GM23338 (cell line): Measurements from ENCODE around the gene PLCH2. TPM values are rescaled to one million over a fixed set of nuclear protein-coding genes. Genes with fewer than 3 reads are reported as not detected.

Experiments
- ATAC-seq: fragments of 200-7000 bp; cut with Tn5 transposase; 3 replicates; pipeline ENCODE4 v1.9.1; 2020
- DNase-seq: peaks from one replicate; pipeline ENCODE4 v3.0.0-alpha.2; 2015; ENCODE audit warnings: low spot score
- H2AFZ ChIP-seq: fragments of 200-600 bp; sonication (generic); 2 replicates; pipeline ENCODE4 v1.8.0; 2016; ENCODE audit warnings: antibody characterized with exemption, mild to moderate bottlenecking, moderate library complexity
- H3F3A ChIP-seq: fragments of 200-600 bp; sonication (generic); replicated peaks from 2 replicates; pipeline ENCODE4 v1.8.0; 2017; ENCODE audit warnings: antibody characterized with exemption, mixed run types, low read depth
- H3K27ac ChIP-seq: fragments of 200-600 bp; sonication (generic); 2 replicates; pipeline ENCODE4 v1.6.1; 2016; ENCODE audit warnings: low read depth
- H3K27me3 ChIP-seq: fragments of 200-600 bp; sonication (generic); 2 replicates; pipeline ENCODE4 v1.8.0; 2016; ENCODE audit warnings: mild to moderate bottlenecking, mixed run types, moderate library complexity; ENCODE audit not compliant: insufficient read depth
- H3K36me3 ChIP-seq: fragments of 200-600 bp; sonication (generic); 2 replicates; pipeline ENCODE4 v1.8.0; 2016; ENCODE audit warnings: mild to moderate bottlenecking; ENCODE audit not compliant: insufficient read depth
- H3K4me1 ChIP-seq: fragments of 200-600 bp; sonication (generic); 2 replicates; pipeline ENCODE4 v1.8.0; 2016; ENCODE audit warnings: mild to moderate bottlenecking, moderate library complexity; ENCODE audit not compliant: insufficient read depth
- H3K4me2 ChIP-seq: fragments of 200-600 bp; sonication (generic); 2 replicates; pipeline ENCODE4 v1.7.1; 2017; ENCODE audit warnings: mixed run types
- H3K4me3 ChIP-seq: fragments of 200-600 bp; sonication (generic); 2 replicates; pipeline ENCODE4 v1.6.1; 2016; ENCODE audit warnings: mixed run types
- H3K79me2 ChIP-seq: fragments of 200-600 bp; sonication (generic); replicated peaks from 2 replicates; pipeline ENCODE4 v1.8.0; 2017; ENCODE audit warnings: mild to moderate bottlenecking; ENCODE audit not compliant: insufficient read depth
- H3K9me2 ChIP-seq: fragments of 200-600 bp; sonication (generic); 2 replicates; pipeline ENCODE4 v1.8.0; 2017; ENCODE audit not compliant: insufficient read depth
- H4K20me1 ChIP-seq: fragments of 200-600 bp; sonication (generic); replicated peaks from 2 replicates; pipeline ENCODE4 v1.8.0; 2017; ENCODE audit warnings: mild to moderate bottlenecking; ENCODE audit not compliant: insufficient read depth
- H3K27ac Mint-ChIP-seq: 2 replicates; pipeline ENCODE4 v1.8.0; 2020; ENCODE audit warnings: inconsistent platforms, mild to moderate bottlenecking, moderate library complexity, mixed read lengths
- H3K27me3 Mint-ChIP-seq: 3 replicates; pipeline ENCODE4 v1.8.0; 2022; ENCODE audit warnings: low read depth, mild to moderate bottlenecking, moderate library complexity, mixed read lengths, inconsistent platforms; ENCODE audit not compliant: insufficient read depth, poor library complexity
- H3K36me3 Mint-ChIP-seq: 3 replicates; pipeline ENCODE4 v1.8.0; 2021; ENCODE audit warnings: low read depth, mild to moderate bottlenecking, inconsistent platforms, moderate library complexity, mixed read lengths
- H3K4me1 Mint-ChIP-seq: 3 replicates; pipeline ENCODE4 v1.8.0; 2020; ENCODE audit warnings: mild to moderate bottlenecking, inconsistent platforms, mixed read lengths
- H3K4me3 Mint-ChIP-seq: 3 replicates; pipeline ENCODE4 v1.8.0; 2021; ENCODE audit warnings: moderate library complexity, mild to moderate bottlenecking, inconsistent platforms, mixed read lengths
- H3K9me3 Mint-ChIP-seq: 3 replicates; pipeline ENCODE4 v1.8.0; 2020; ENCODE audit warnings: moderate library complexity, mild to moderate bottlenecking, inconsistent platforms, mixed read lengths
- polyA plus RNA-seq: library from polyadenylated mRNA; unstranded; fragments of >200 nt; fragmentation: Nextera tagmentation; extraction: Ambion mirVana; gene quantifications from 2 replicates; pipeline ENCODE4 v1.2.1, GENCODE V29; 2016
- total RNA-seq: library from RNA; depleted of rRNA; stranded (reverse); fragments of >200 nt; shearing (Covaris generic); gene quantifications from 2 replicates; pipeline ENCODE4 v1.2.3, GENCODE V29; 2014
- TF ChIP-seq, protein P1 (sequence below): fragments of 250-450 bp; sonication (Bioruptor Pico); IDR thresholded peaks from 2 replicates; pipeline ENCODE4 v1.5.0; 2020; ENCODE audit warnings: mild to moderate bottlenecking, moderate library complexity
- TF ChIP-seq, protein P2 (sequence below), 2 experiments: fragments of 200-600 bp in 1 of 2; sonication (generic) in 1 of 2; conservative IDR thresholded peaks; 2 replicates each; pipeline versions ENCODE4 v1.5.1 to v1.6.1; 2016 to 2017; ENCODE audit warnings: antibody characterized with exemption in 2 of 2, low read depth in 2 of 2, mild to moderate bottlenecking in 2 of 2, moderate library complexity in 1 of 2

Gene PLCH2
- total and polyA plus RNA-seq, 2 experiments from 2014 or later: 0.31 TPM; not detected in 1

DNA sequence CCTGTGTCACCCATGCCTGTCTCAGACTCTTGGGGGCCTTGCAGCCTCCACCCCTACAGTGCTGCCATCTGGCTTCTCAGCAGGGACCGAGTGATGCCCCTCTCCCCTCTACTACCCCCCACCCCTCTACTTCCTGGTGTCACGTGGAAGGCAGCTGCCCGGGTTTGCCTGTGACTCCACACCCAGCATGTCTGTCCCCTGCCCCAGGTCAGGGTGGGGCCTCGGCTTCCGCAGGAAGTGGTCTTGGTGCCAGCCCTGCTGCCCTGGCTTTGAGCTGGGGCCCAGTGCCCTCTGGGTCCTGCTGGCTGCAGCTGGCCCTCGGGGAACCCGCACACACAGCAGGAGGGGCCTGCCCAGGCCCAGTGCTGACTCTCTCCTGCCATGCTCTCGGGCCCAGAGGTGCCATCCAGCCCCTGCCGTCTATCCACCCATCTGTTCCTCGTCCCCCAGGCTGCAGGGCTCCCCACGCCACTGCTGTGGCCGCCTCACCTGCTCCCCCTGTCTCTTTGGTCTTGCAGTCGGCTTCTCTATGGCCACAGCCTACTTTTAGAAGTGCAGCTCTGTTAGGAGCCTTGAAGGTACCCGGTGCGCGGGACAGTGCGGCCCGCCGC is 24.0 kb downstream of the PLCH2 start:
- Mint-ChIP-seq H3K4me1 (no peaks in the 10 kb centered on the region), H3K36me3 (no peaks in the 10 kb centered on the region), H3K4me3 (no peak overlapping the region), H3K27me3 (peaks cover 15% of the 10 kb centered on the region), H3K9me3 (no peaks in the 10 kb centered on the region), H3K27ac (no peak overlapping the region)
- no peaks in the 10 kb centered on the region for H3F3A ChIP-seq
- H3K9me2 ChIP-seq: no peaks in the 10 kb centered on the region
- no peak overlapping the region for H2AFZ ChIP-seq
- no peaks in the 10 kb centered on the region for H3K27me3 ChIP-seq
- DNase-seq: no peak
- no peak overlapping the region for H3K4me2 ChIP-seq
- no peaks in the 10 kb centered on the region for H4K20me1 ChIP-seq
- TF ChIP-seq, protein P1, sequence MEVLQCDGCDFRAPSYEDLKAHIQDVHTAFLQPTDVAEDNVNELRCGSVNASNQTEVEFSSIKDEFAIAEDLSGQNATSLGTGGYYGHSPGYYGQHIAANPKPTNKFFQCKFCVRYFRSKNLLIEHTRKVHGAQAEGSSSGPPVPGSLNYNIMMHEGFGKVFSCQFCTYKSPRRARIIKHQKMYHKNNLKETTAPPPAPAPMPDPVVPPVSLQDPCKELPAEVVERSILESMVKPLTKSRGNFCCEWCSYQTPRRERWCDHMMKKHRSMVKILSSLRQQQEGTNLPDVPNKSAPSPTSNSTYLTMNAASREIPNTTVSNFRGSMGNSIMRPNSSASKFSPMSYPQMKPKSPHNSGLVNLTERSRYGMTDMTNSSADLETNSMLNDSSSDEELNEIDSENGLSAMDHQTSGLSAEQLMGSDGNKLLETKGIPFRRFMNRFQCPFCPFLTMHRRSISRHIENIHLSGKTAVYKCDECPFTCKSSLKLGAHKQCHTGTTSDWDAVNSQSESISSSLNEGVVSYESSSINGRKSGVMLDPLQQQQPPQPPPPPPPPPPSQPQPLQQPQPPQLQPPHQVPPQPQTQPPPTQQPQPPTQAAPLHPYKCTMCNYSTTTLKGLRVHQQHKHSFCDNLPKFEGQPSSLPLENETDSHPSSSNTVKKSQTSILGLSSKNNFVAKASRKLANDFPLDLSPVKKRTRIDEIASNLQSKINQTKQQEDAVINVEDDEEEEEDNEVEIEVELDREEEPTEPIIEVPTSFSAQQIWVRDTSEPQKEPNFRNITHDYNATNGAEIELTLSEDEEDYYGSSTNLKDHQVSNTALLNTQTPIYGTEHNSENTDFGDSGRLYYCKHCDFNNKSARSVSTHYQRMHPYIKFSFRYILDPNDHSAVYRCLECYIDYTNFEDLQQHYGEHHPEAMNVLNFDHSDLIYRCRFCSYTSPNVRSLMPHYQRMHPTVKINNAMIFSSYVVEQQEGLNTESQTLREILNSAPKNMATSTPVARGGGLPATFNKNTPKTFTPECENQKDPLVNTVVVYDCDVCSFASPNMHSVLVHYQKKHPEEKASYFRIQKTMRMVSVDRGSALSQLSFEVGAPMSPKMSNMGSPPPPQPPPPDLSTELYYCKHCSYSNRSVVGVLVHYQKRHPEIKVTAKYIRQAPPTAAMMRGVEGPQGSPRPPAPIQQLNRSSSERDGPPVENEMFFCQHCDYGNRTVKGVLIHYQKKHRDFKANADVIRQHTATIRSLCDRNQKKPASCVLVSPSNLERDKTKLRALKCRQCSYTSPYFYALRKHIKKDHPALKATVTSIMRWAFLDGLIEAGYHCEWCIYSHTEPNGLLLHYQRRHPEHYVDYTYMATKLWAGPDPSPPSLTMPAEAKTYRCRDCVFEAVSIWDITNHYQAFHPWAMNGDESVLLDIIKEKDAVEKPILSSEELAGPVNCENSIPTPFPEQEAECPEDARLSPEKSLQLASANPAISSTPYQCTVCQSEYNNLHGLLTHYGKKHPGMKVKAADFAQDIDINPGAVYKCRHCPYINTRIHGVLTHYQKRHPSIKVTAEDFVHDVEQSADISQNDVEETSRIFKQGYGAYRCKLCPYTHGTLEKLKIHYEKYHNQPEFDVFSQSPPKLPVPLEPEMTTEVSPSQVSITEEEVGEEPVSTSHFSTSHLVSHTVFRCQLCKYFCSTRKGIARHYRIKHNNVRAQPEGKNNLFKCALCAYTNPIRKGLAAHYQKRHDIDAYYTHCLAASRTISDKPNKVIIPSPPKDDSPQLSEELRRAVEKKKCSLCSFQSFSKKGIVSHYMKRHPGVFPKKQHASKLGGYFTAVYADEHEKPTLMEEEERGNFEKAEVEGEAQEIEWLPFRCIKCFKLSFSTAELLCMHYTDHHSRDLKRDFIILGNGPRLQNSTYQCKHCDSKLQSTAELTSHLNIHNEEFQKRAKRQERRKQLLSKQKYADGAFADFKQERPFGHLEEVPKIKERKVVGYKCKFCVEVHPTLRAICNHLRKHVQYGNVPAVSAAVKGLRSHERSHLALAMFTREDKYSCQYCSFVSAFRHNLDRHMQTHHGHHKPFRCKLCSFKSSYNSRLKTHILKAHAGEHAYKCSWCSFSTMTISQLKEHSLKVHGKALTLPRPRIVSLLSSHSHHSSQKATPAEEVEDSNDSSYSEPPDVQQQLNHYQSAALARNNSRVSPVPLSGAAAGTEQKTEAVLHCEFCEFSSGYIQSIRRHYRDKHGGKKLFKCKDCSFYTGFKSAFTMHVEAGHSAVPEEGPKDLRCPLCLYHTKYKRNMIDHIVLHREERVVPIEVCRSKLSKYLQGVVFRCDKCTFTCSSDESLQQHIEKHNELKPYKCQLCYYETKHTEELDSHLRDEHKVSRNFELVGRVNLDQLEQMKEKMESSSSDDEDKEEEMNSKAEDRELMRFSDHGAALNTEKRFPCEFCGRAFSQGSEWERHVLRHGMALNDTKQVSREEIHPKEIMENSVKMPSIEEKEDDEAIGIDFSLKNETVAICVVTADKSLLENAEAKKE: no peak
- TF ChIP-seq, protein P2, sequence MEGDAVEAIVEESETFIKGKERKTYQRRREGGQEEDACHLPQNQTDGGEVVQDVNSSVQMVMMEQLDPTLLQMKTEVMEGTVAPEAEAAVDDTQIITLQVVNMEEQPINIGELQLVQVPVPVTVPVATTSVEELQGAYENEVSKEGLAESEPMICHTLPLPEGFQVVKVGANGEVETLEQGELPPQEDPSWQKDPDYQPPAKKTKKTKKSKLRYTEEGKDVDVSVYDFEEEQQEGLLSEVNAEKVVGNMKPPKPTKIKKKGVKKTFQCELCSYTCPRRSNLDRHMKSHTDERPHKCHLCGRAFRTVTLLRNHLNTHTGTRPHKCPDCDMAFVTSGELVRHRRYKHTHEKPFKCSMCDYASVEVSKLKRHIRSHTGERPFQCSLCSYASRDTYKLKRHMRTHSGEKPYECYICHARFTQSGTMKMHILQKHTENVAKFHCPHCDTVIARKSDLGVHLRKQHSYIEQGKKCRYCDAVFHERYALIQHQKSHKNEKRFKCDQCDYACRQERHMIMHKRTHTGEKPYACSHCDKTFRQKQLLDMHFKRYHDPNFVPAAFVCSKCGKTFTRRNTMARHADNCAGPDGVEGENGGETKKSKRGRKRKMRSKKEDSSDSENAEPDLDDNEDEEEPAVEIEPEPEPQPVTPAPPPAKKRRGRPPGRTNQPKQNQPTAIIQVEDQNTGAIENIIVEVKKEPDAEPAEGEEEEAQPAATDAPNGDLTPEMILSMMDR (conservative IDR thresholded peaks at IDR 0.05; ENCODE audit: low read depth in 2 of 2): 0 out of 4 replicates have a peak, but pooled peaks of 1 of the 2 experiments have one; percentile 5
- no peak overlapping the region for H3K4me3 ChIP-seq
- no peak for ATAC-seq
- no peaks in the 10 kb centered on the region for H3K4me1 ChIP-seq
- no peaks in the 10 kb centered on the region for H3K79me2 ChIP-seq
- no peak overlapping the region for H3K27ac ChIP-seq
- no peaks in the 10 kb centered on the region for H3K36me3 ChIP-seq
